NCI-H2196 (cell line): ENCODE measurements around the gene MYH9.
"Not testable (repeated sequence)": the region's sequence is repeated elsewhere in the genome, so short reads cannot be mapped to it uniquely, and the experiment has no call there.

ENCODE experiments used
- DNase-seq: peaks from one replicate; lab custom pipeline; 2025; ENCODE audit not compliant: unreplicated experiment; lab: John Stamatoyannopoulos, UW

The MYH9 gene

DNA sequence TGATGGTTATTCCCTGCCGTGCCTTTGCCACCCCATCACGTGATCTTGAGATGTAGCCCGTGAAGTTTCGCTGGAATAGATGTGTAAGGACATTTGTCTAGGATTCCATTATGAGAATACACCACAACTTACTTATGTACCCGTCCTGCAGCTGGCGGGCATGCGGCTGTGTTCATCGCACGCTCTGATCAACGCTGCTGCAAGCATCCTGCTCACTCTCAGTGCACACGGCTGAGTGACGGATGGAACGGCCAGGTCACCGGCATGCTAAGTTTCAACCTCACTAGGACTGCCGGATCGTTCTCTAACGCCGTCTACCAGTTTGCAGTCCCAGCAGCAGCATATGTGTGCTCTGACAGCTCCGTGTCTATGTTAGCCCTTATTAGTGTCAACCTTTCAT lies 90.2 kb downstream of the MYH9 start:
- DNase-seq = no peak

- no peak for DNase-seq
Measured at GRCh38 chr22:36296690-36297089, 91.1 kb downstream of the MYH9 start.

DNA sequence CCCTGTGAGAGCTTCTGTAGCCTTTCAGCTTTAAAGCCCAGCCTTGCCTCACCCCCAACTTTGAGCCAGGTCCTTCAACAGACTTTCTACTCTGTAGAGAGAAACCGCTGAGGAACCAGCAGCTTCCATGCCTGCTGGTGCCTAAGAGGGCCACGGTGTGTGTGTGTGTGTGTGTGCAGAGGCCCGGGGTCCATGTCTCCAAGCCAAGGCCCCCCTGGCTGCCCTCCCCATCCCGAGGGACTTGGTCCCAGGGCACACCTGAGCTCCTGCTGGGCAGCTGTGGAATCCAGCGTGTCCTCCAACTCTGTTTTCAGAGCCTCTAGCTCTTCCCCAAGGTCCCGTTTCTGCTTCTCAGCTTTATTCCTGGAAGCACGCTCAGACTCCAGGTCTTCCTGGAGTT lies 92.5 kb downstream of the MYH9 start:
- no peak for DNase-seq

- no peak for DNase-seq
Measured at GRCh38 chr22:36294801-36295200, 93.0 kb downstream of the MYH9 start.

DNA sequence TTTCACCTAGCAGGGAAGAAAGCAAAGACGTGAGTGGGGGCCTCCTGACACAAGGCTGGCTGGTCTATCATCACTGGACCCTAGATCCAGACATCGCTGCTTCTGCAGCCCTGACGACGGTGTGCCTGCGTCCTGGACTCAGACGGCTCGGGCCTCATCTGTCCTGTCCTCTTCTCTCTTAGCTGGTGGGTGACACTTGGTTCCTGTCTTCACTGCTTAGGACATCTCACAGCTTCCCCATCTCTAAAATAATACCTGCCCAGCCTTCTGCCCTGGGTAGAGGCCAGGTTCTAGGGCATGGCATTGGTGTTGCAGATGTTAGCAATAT lies 93.5 kb downstream of the MYH9 start:
- no peak for DNase-seq

DNA sequence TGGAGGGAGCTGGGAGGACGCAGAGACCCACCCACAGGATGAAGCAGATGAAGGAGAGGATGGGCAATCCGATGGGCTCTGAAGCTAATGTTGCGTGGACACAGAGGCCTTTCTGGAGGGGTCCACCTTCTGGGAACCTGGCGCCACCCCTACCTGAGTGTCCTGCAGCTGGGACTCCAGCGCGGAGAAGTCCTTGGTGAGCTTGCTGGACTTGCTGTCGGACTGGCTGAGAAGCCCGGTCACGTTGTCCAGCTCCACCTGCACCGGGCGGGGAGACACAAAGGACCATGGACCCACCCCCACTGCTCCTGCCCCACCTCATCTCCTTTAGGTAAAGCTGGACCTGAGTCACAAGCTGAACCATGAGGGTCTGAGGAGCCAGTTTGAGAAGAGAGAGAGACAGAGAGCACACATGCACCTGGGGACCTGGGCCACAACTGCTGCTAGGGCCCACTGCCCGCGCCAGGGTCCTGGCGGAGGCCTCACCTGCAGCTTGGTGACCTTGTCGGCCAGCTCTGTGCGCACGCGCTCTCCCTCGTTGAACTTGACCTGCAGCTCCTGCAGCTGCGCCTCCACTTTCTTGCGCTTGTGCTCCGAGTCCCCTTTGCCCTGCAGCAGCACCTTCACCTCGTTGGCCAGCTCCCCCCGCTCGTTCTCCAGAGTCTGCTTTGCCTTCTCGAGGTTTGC lies 94.0 kb downstream of the MYH9 start:
- DNase-seq = no peak

- DNase-seq = no peak
Measured at GRCh38 chr22:36292823-36293530, 94.8 kb downstream of the MYH9 start.

DNA sequence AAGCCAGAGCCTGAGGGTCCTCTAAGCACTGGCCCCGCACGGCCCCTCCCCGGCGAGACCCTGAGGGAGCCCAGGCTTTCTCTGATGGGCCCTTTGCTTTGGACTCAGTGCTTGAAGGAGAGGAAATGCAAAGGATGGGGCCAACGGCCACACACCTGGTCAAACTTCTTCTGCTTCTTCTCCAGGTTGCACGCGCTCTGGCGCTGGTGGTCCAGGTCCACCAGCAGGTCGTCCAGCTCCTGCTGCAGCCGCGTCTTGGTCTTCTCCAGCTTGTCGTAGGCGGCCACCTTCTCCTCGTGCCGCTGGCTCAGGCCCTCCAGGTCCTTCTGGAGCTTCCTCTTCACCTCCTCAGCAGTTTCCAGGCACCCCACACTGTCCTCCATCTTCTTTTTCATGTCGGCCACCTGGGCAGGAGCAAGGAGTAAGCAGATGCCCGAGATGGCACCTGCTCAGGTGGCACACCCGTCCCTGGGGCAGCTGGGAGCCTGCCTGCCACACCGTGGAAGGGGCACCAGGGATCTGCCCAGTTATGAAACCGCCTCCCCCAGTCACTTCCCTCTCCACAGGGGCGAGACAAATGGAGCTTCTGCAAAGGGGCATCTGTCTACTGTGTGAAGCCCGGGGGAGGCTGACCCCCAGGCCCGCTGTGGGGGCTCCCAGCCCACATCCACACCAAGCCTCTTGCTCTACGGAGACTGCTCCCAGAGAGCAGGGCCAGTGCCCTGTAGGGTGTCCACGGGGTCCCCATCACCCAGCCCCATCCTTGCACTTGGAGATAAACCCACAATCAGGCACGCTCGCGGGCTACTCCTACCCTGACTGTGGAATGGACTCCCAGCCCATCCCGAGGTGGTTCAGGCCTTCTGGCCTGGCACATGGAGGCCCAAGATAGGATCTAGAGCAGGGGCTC lies 95.7 kb downstream of the MYH9 start:
- no peak for DNase-seq

DNA sequence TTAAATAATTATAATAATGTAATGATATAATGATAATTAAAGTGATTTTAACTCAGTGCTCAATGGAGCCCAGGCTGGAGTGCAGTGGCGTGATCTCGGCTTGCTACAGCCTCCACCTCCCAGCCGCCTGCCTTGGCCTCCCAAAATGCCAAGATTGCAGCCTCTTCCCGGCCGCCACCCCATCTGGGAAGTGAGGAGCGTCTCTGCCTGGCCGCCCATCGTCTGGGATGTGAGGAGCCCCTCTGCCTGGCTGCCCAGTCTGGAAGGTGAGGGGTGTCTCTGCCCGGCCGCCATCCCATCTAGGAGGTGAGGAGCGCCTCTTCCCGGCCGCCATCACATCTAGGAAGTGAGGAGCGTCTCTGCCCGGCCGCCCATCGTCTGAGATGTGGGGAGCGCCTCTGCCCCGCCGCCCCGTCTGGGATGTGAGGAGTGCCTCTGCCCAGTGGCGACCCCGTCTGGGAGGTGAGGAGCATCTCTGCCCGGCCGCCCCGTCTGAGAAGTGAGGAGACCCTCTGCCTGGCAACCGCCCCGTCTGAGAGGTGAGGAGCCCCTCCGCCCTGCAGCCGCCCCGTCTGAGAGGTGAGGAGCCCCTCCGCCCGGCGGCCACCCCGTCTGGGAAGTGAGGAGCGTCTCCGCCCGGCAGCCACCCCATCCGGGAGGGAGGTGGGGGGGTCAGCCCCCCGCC lies 97.2 kb downstream of the MYH9 start:
- not testable (repeated sequence) for DNase-seq

- not testable (repeated sequence) for DNase-seq
Measured at GRCh38 chr22:36289948-36290371, 97.8 kb downstream of the MYH9 start.

DNA sequence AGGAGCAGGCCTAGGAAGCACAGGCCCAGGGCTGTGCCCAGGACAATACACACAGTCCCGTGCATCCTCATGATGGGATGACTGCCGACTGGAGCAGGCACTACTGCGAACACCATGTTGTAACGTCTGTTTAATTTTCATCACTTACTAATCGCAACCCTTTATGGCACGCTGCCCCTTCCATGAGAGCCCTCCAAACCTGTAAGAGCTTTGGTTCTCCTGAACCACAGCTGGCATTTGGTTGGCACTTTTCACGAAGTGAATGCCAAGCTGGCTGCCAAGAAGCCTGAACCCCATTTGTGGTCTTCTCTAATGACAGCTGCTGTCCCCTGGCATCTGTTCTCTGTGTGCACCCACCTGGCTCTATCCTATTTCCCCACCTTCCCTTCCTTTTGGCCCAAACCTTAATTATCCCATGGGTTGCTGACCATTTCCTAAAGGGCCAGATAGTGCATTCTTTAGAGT lies 98.3 kb downstream of the MYH9 start:
- DNase-seq = no peak

DNA sequence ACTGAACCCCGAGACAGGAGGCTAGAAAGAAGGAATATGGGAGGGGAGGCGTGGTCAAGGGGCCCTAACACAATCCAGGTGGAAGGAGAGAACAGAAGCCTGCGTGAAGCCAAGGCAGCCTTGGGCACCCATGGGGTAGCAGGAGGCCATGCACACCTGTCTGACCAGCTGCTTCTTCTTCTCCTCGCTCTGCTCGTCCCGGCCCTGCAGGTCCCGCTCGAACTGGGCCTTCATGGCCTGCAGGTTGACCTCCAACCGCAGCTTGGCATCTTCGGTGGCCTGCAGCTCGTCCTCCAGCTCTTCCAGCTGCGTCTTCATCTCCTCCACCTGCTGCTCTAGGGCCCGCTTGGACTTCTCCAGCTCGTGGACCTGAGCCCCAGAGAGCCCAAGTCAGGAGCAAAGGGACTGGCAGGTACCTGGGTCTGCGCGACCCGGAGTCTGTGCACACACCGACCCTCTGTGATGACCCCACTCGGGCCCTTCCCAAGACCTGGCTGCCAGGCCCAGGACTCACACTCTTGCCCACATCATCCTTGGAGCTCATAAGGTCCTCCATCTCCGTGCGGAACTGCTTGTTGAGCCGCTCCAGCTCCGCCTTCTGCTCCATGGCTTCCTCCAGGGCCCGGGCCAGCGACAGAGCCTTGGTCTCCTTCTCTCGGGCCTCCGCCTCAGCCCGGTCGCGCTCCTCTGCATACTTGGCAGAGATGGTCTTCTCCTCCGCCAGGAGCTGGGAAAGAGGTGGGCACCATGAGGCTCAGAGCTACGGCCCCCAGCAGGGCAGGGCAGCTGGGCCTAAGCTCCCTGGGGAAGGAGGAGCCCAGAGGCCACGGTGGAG lies 99.0 kb downstream of the MYH9 start:
- DNase-seq = no peak

- DNase-seq = peak; percentile 22
Measured at GRCh38 chr22:36287881-36288515, 99.8 kb downstream of the MYH9 start.

GRCh38 chr22:36286096-36286957 lies 101.4 kb downstream of the MYH9 start:
- DNase-seq = peak; percentile 70

GRCh38 chr22:36285545-36285944 lies 102.2 kb downstream of the MYH9 start:
- DNase-seq = no peak

- DNase-seq = no peak
Measured at GRCh38 chr22:36285017-36285416, 102.8 kb downstream of the MYH9 start.

DNA sequence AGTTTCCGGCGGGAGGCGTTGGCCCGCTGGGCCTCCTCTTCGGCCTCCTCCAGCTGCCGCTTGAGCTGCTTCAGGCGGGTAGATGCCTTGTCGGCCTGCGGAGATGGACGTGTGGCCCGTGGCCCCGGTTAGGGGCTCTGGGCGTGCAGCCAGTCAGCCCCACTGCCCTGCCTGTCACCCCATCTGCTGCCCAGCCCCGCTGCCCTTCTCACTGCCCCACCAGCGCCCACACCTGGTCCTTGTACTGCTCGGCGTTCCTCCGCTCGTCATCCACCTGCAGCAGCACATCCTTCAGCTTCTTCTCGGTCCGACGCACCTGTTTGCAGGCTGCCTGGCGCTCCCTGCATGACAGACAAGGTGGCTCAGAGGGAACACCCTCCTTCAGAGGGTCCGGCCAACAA lies 103.6 kb downstream of the MYH9 start:
- DNase-seq = no peak

GRCh38 chr22:36282328-36282831 lies 105.4 kb downstream of the MYH9 start:
- DNase-seq = no peak
